GM12873 (cell line): ENCODE measurements around the gene HENMT1.

Experiments
- CTCF ChIP-seq: IDR thresholded peaks from 2 replicates; pipeline ENCODE4 v1.5.1; 2012; ENCODE audit warnings: low read depth, mild to moderate bottlenecking, moderate library complexity, low read length, control low read depth; ENCODE audit not compliant: insufficient read depth; ENCODE audit errors: missing control alignments

HENMT1 gene

GRCh38 chr1:108598340-108598739 is 62.6 kb downstream of the HENMT1 start:
- TF ChIP-seq CTCF, result no peak
